GM06990 (cell line): ENCODE results near the gene EYS.

Source experiments
- DNase-seq: peaks from one replicate; pipeline ENCODE4 v3.0.0-alpha.2; 2011; ENCODE audit not compliant: insufficient read length; ENCODE audit errors: extremely low read depth
- H3K27me3 ChIP-seq: replicated peaks from 2 replicates; pipeline ENCODE4 v1.6.0; 2011; ENCODE audit warnings: low read length; ENCODE audit not compliant: control insufficient read depth, insufficient read depth
- H3K36me3 ChIP-seq: 2 replicates; pipeline ENCODE4 v1.5.1; 2011; ENCODE audit warnings: low read length; ENCODE audit not compliant: control insufficient read depth, insufficient read depth
- H3K4me3 ChIP-seq: replicated peaks from 2 replicates; pipeline ENCODE4 v1.5.1; 2011; ENCODE audit warnings: low read depth, mild to moderate bottlenecking, control low read depth, low read length
- TF ChIP-seq, protein P1 (sequence below): IDR thresholded peaks from 2 replicates; pipeline ENCODE4 v1.5.1; 2011; ENCODE audit warnings: low read length, control low read depth, mild to moderate bottlenecking, inconsistent platforms; ENCODE audit not compliant: insufficient read depth, poor library complexity, severe bottlenecking

EYS gene

GRCh38 chr6:64792534-64792933 lies 914.5 kb downstream of the EYS start:
- DNase-seq = no peak
- TF ChIP-seq, protein P1, sequence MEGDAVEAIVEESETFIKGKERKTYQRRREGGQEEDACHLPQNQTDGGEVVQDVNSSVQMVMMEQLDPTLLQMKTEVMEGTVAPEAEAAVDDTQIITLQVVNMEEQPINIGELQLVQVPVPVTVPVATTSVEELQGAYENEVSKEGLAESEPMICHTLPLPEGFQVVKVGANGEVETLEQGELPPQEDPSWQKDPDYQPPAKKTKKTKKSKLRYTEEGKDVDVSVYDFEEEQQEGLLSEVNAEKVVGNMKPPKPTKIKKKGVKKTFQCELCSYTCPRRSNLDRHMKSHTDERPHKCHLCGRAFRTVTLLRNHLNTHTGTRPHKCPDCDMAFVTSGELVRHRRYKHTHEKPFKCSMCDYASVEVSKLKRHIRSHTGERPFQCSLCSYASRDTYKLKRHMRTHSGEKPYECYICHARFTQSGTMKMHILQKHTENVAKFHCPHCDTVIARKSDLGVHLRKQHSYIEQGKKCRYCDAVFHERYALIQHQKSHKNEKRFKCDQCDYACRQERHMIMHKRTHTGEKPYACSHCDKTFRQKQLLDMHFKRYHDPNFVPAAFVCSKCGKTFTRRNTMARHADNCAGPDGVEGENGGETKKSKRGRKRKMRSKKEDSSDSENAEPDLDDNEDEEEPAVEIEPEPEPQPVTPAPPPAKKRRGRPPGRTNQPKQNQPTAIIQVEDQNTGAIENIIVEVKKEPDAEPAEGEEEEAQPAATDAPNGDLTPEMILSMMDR = no peak
- Histone ChIP-seq H3K36me3 (no peaks in the 10 kb centered on the region), H3K27me3 (no peaks in the 10 kb centered on the region), H3K4me3 (no peak overlapping the region)

DNA sequence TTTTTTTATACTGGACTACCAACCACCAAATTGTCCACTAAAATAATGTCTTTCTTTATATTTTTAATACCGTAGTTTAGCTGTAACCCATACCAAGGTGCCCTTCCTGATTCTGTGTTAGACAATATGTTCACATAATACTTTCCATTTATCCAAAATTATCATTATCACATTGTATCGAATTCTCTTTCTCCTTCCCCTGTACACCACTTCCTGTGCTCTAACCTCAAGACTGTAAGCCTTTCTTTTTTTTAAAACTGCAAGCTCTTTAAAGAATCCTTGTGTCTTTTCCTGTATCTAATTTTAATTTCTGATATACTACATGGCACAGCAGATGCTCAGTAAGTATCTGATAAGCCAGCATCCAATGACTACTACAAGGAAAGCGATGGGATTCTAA lies 917.5 kb downstream of the EYS start:
- DNase-seq = no peak
- TF ChIP-seq, protein P1 = no peak
- no peak overlapping the region for H3K4me3 ChIP-seq
- H3K36me3 ChIP-seq = no peaks in the 10 kb centered on the region
- no peaks in the 10 kb centered on the region for H3K27me3 ChIP-seq

GRCh38 chr6:64786736-64787135 lies 920.3 kb downstream of the EYS start:
- Histone ChIP-seq H3K36me3 (no peaks in the 10 kb centered on the region), H3K4me3 (no peak overlapping the region), H3K27me3 (no peaks in the 10 kb centered on the region)
- TF ChIP-seq, protein P1 = no peak
- DNase-seq = no peak

DNA sequence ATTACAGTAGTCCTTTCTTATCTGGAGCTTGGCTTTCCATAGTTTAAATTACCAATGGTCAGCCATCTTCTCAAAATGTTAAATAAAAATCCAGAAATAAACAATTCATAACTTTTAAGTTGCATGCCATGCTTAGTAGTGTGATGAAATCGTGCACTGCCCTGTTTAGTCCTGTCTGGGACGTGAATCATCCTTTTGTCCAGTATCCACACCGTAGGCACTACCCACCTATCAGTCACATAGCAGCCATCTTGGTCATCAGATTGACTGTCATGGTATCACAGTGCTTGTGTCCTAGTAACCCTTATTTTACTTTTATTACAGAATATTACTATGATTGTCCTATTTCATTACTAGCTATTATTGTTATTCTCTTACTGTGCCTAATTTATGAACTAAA lies 924.1 kb downstream of the EYS start:
- Histone ChIP-seq H3K4me3 (no peak overlapping the region), H3K27me3 (no peaks in the 10 kb centered on the region), H3K36me3 (no peaks in the 10 kb centered on the region)
- DNase-seq = no peak
- TF ChIP-seq, protein P1 = no peak

DNA sequence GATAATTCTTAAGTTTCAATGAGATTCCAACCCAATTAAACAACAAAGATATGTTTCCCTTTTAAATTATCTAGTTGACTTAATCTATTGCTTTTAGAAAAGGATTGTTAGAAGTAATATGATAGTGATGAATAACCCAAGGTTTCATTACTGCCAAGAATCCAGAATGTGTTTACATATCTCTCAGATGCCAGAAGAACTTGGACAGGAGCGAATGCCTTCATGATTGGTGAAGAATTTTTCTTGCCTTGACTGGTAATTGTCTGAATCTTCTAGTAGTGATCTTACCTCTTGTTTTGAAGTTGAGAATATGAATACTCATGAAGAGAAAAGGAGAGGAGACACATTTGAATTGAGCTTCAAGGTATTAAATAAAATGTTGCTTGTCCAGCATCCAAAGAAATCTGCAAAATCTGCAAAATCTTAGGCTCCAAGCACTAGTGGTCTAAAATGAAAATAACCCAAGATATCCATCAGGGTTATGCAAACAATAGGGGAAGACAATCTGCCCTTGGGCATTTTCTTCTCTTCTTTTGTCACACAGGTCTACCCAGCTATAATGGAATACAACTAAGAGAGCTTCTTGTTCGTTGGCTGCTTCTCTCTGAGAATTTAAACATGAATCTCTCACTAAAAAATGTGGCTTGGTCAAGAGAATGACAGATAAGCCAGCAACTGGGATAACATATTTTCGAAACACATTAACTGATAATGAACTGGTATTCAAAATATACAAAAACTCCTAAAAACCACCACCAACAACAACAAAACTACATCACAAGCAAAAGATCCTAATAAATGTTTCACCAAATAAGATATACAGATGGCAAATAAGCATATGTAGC lies 928.9 kb downstream of the EYS start:
- H3K36me3 ChIP-seq = no peaks in the 10 kb centered on the region
- TF ChIP-seq, protein P1 = no peak
- H3K4me3 ChIP-seq = no peak overlapping the region
- no peaks in the 10 kb centered on the region for H3K27me3 ChIP-seq
- DNase-seq = no peak
